ENCODE data around the gene CCDC107.

CCDC107 gene

GRCh38 chr9:35703906-35704672 lies 46.0 kb downstream of the CCDC107 start:
- no CpG with 5 or more reads among the region's 26 CpGs for WGBS (ENCODE audit: insufficient coverage, insufficient read length)
- Histone ChIP-seq H3K4me3 (ENCODE audit: low read length) (no peak overlapping the region), H3K36me3 (ENCODE audit: control insufficient read depth, insufficient read depth, low read length) (peaks cover 62% of the 10 kb centered on the region), H3K4me1 (ENCODE audit: control insufficient read depth, insufficient read depth, low read length) (no peaks in the 10 kb centered on the region; the same call in 1 of the 2 replicates), H3K27me3 (ENCODE audit: control insufficient read depth, insufficient read depth, low read length) (no peaks in the 10 kb centered on the region), H3K27ac (ENCODE audit: low read length) (no peak overlapping the region), H3K9me3 (ENCODE audit: control insufficient read depth, insufficient read depth, low read length) (no peaks in the 10 kb centered on the region)
- DNase-seq (ENCODE audit: low read depth, low spot score): no peak

DNA sequence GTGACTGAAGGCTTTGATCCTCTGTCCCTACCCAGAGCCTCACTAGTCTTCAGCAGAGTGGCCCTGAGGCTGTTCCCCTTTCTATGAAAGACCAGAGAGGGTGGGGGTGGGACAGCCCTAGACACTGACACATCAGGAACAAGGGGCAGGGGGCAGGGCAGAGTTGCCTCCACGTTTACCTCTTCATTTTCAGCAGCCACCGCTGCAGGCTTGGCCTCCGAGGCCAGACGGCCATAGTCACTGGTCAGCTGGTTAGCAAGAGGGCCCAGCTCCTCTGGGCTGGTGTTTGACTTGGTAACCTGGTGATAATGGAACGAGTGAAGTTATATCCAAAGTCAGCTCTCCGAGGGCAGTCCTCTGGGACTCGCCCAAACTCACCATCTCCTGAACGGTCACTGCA lies 47.3 kb downstream of the CCDC107 start:
- Histone ChIP-seq H3K36me3 (ENCODE audit: control insufficient read depth, insufficient read depth, low read length) (peaks cover 51% of the 10 kb centered on the region), H3K27me3 (ENCODE audit: control insufficient read depth, insufficient read depth, low read length) (no peaks in the 10 kb centered on the region), H3K4me3 (ENCODE audit: low read length) (no peak overlapping the region), H3K4me1 (ENCODE audit: control insufficient read depth, insufficient read depth, low read length) (no peaks in the 10 kb centered on the region), H3K27ac (ENCODE audit: low read length) (no peak overlapping the region), H3K9me3 (ENCODE audit: control insufficient read depth, insufficient read depth, low read length) (no peaks in the 10 kb centered on the region)
- no peak for DNase-seq (ENCODE audit: low read depth, low spot score)
- WGBS (ENCODE audit: insufficient coverage, insufficient read length): no CpG with 5 or more reads among the region's 8 CpGs

DNA sequence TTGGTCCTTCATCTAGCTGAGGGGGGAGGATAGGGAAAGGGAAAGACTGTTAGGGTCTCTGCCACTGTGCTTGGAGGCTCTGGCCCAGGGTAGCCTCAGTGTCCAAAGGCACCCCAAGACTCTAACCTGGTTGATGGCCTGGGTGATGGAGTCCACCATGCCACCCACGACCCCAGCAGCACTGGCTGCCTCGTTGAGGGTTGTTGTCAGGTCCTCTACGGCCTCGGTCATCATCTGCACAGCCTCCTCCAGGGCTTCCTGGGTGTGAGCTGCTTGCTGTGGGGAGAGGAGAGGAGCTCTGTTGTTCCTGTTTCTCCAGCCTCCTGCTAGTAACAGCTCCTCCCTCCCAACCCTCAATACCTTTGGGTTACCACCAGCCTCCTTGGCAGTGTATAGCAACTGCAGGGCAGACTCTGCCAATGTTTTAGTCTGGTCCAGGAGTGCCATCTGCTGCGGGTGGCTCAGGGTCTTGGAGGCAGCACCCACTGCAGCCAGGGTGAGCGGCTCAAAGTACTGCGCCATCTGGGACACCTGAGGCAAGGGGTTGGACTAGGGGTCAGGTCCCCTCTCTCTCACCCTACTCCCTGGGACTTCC lies 47.8 kb downstream of the CCDC107 start:
- Histone ChIP-seq H3K4me1 (ENCODE audit: control insufficient read depth, insufficient read depth, low read length) (no peaks in the 10 kb centered on the region), H3K4me3 (ENCODE audit: low read length) (no peak overlapping the region), H3K9me3 (ENCODE audit: control insufficient read depth, insufficient read depth, low read length) (no peaks in the 10 kb centered on the region), H3K27ac (ENCODE audit: low read length) (no peak overlapping the region), H3K27me3 (ENCODE audit: control insufficient read depth, insufficient read depth, low read length) (no peaks in the 10 kb centered on the region), H3K36me3 (ENCODE audit: control insufficient read depth, insufficient read depth, low read length) (peaks cover 56% of the 10 kb centered on the region)
- DNase-seq (ENCODE audit: low read depth, low spot score): no peak
- WGBS (ENCODE audit: insufficient coverage, insufficient read length): no CpG with 5 or more reads among the region's 7 CpGs

GRCh38 chr9:35706951-35707350 lies 48.9 kb downstream of the CCDC107 start:
- no peak overlapping the region for H3K27ac ChIP-seq (ENCODE audit: low read length)
- no peak for DNase-seq (ENCODE audit: low read depth, low spot score)
- H3K4me3 ChIP-seq (ENCODE audit: low read length): no peak overlapping the region
- no peaks in the 10 kb centered on the region for H3K9me3 ChIP-seq (ENCODE audit: control insufficient read depth, insufficient read depth, low read length)
- no CpG with 5 or more reads among the region's 10 CpGs for WGBS (ENCODE audit: insufficient coverage, insufficient read length)
- peaks cover 63% of the 10 kb centered on the region for H3K36me3 ChIP-seq (ENCODE audit: control insufficient read depth, insufficient read depth, low read length)
- no peaks in the 10 kb centered on the region for H3K27me3 ChIP-seq (ENCODE audit: control insufficient read depth, insufficient read depth, low read length)
- H3K4me1 ChIP-seq (ENCODE audit: control insufficient read depth, insufficient read depth, low read length): no peaks in the 10 kb centered on the region

- Histone ChIP-seq H3K27me3 (ENCODE audit: control insufficient read depth, insufficient read depth, low read length) (no peaks in the 10 kb centered on the region), H3K4me3 (ENCODE audit: low read length) (no peak overlapping the region), H3K9me3 (ENCODE audit: control insufficient read depth, insufficient read depth, low read length) (no peaks in the 10 kb centered on the region), H3K36me3 (ENCODE audit: control insufficient read depth, insufficient read depth, low read length) (peaks cover 66% of the 10 kb centered on the region), H3K27ac (ENCODE audit: low read length) (no peak overlapping the region), H3K4me1 (ENCODE audit: control insufficient read depth, insufficient read depth, low read length) (no peaks in the 10 kb centered on the region)
- no CpG with 5 or more reads among the region's 4 CpGs for WGBS (ENCODE audit: insufficient coverage, insufficient read length)
- DNase-seq (ENCODE audit: low read depth, low spot score): no peak
Measured at GRCh38 chr9:35708146-35708545, 50.1 kb downstream of the CCDC107 start.

DNA sequence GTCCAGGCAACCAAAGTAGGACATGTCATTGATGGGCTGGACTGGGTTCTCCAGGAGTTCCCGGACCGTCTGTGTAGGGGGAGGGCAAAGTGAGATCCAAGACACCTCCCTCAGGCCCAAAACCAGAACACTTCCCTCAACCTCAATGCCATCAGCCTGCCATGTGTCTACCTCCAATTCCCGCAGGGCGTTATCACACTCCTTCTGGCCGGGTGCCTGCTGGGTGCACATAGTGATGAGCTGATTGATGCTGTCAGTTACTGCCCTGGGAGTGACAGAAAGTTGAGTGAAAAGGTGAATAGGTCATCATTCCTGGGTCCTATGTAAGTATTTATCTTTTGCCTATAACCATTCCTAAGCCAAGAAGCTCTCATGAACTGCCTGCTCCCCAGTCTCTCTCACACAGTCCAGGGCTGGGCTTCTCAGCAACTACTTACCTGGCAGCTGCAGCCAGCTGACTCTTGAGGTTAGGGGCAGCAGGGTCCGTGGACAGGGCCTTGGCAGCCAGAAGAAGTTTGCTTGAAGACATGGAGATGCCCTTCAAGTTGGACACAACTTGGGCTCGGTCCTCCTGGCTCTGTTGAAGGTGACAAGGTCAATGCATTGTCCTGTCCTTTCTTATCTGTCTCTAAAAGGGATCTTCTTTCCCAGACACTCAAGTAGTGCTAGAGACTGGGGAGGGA lies 52.9 kb downstream of the CCDC107 start:
- no CpG with 5 or more reads among the region's 7 CpGs for WGBS (ENCODE audit: insufficient coverage, insufficient read length)
- Histone ChIP-seq H3K27ac (ENCODE audit: low read length) (no peak overlapping the region), H3K36me3 (ENCODE audit: control insufficient read depth, insufficient read depth, low read length) (peaks cover 53% of the 10 kb centered on the region)

More for the DNA sequence above, 52.9 kb downstream of the CCDC107 start:
- Histone ChIP-seq H3K27me3 (ENCODE audit: control insufficient read depth, insufficient read depth, low read length) (no peaks in the 10 kb centered on the region), H3K4me1 (ENCODE audit: control insufficient read depth, insufficient read depth, low read length) (no peaks in the 10 kb centered on the region), H3K9me3 (ENCODE audit: control insufficient read depth, insufficient read depth, low read length) (no peaks in the 10 kb centered on the region), H3K4me3 (ENCODE audit: low read length) (no peak overlapping the region)
- no peak for DNase-seq (ENCODE audit: low read depth, low spot score)

Data from iPS DF 6.9 (cell line).